GM12873 (cell line): ENCODE results near the gene SPANXN3.

Experiments
- TF ChIP-seq, protein P1 (sequence below): IDR thresholded peaks from 2 replicates; pipeline ENCODE4 v1.5.1; 2012; ENCODE audit warnings: low read depth, mild to moderate bottlenecking, moderate library complexity, low read length, control low read depth; ENCODE audit not compliant: insufficient read depth; ENCODE audit errors: missing control alignments

The SPANXN3 gene

DNA sequence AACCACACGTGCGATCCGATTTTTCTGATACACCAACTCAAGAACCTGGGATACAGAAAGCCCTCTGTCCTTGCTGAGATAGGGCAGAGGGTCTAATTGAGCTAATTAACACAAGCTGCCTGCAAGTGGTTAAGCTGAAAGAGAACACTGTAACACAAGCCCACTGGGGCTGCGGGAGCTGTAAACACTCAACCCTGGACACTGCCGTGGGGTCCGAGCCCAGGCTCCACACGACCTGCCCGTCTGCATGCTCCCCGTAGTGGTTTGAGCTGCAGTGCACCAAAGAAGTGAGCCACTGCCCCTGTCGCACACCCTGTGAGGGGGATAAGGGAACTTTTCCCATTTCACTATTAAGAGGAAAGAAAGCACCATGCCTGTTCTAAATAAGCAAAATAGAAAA is 54.6 kb downstream of the SPANXN3 start:
- TF ChIP-seq, protein P1, sequence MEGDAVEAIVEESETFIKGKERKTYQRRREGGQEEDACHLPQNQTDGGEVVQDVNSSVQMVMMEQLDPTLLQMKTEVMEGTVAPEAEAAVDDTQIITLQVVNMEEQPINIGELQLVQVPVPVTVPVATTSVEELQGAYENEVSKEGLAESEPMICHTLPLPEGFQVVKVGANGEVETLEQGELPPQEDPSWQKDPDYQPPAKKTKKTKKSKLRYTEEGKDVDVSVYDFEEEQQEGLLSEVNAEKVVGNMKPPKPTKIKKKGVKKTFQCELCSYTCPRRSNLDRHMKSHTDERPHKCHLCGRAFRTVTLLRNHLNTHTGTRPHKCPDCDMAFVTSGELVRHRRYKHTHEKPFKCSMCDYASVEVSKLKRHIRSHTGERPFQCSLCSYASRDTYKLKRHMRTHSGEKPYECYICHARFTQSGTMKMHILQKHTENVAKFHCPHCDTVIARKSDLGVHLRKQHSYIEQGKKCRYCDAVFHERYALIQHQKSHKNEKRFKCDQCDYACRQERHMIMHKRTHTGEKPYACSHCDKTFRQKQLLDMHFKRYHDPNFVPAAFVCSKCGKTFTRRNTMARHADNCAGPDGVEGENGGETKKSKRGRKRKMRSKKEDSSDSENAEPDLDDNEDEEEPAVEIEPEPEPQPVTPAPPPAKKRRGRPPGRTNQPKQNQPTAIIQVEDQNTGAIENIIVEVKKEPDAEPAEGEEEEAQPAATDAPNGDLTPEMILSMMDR = no peak

DNA sequence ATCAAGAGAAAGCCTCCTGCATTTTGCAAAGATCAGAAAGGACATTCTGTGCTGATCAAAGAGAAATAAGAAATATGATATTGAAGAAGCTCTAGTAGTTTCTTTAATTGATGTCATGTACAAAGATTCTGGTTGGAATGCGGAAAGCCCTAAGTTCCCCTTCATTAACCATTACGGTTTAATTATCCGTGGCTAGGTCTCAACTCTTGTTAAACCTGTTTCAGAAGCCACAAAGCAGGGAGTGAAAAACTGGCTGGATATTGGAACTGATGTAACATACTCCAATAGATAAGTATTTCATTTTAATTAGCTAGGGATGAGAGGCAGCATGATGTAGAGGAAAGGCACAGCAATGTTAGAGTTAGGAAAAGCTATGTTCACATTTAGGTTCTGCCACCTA is 55.7 kb downstream of the SPANXN3 start:
- TF ChIP-seq, protein P1 = no peak
